Natural killer cell treated with Interleukin-12 subunit alpha and Interleukin-12 subunit beta and Interleukin-15 and Interleukin-18, amount 100 ng/mL, for 72 hours (primary cell): ENCODE measurements around the gene PGM2. TPM values are rescaled to one million over a fixed set of nuclear protein-coding genes. Genes with fewer than 3 reads are reported as not detected.
"Not testable (repeated sequence)": the region's sequence is repeated elsewhere in the genome, so short reads cannot be mapped to it uniquely, and the experiment has no call there.

Source experiments
- ATAC-seq, 2 donors: fragments of 150-1000 bp; cut with Tn5 transposase in 1 of 2; sonication (Bioruptor Pico), chemical (Tn5 transposase) in 1 of 2; 2 replicates each; pipeline ENCODE4 v1.10.0; 2021
- DNase-seq: peaks from one replicate; pipeline ENCODE4 v3.0.0; 2022; ENCODE audit warnings: low spot score
- H3K27ac Mint-ChIP-seq, 2 donors: 1 replicate in 1 of 2; 2 replicates in 1 of 2; pipeline ENCODE4 v1.8.0; 2022; ENCODE audit warnings: mixed read lengths in 2 of 2, mild to moderate bottlenecking in 1 of 2, moderate library complexity in 1 of 2
- H3K27me3 Mint-ChIP-seq, 2 donors: 1 replicate in 1 of 2; 2 replicates in 1 of 2; pipeline ENCODE4 v1.8.0; 2022; ENCODE audit warnings: mixed read lengths in 2 of 2
- H3K36me3 Mint-ChIP-seq: one replicate; pipeline ENCODE4 v1.8.0; 2022; ENCODE audit warnings: mixed read lengths
- H3K4me1 Mint-ChIP-seq, 2 donors: 1 replicate in 1 of 2; 2 replicates in 1 of 2; pipeline ENCODE4 v1.8.0; 2022; ENCODE audit warnings: low read depth in 2 of 2, mixed read lengths in 2 of 2, mild to moderate bottlenecking in 1 of 2
- H3K4me3 Mint-ChIP-seq: one replicate; pipeline ENCODE4 v1.8.0; 2022; ENCODE audit warnings: mixed read lengths
- H3K9me3 Mint-ChIP-seq: 2 replicates; pipeline ENCODE4 v1.8.0; 2022; ENCODE audit warnings: mixed read lengths
- total RNA-seq, 2 donors: library from RNA; stranded (reverse); gene quantifications; one replicate each; pipeline ENCODE4 v1.2.3, GENCODE V29; 2022

Gene PGM2
- total RNA-seq, 2 donors from 2014 or later: 50.7 to 52.2 TPM

DNA sequence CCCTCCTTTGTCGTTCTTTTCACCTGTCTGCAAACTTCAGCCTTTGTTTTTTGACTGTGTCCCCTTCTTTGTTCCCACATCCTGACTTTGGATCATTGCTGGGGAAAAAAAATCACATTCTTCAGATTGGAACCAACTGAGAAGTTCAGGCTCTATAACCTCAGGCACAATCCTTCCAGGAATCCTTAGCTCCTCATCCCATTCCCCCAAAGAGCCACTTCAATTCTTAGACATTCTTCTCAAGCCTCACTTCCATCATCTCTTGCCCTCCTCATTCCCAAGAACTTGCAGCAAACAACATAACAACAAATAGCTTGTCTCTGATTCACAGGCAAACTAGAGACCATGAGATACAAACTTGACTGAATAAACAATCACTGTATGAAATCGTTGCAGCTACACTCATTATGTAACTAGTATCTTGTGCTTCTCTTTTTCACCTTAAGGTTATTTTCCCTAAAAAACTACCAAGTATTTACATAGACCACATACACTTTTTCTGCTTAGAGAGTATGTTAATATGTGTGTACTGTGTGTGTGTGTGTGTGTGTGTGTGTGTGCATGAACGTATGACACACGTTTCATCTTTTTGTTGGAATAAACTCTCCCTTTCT is 26.4 kb upstream of the PGM2 start:
- no peaks in the 10 kb centered on the region for H3K36me3 Mint-ChIP-seq
- no peaks in the 10 kb centered on the region for H3K4me1 Mint-ChIP-seq
- no peak overlapping the region for H3K4me3 Mint-ChIP-seq
- ATAC-seq (no peak), DNase-seq (no peak)
- peaks cover 6 to 23% of the 10 kb centered on the region in 2 donors for H3K27me3 Mint-ChIP-seq
- H3K27ac Mint-ChIP-seq: no peak overlapping the region
- H3K9me3 Mint-ChIP-seq: no peaks in the 10 kb centered on the region

DNA sequence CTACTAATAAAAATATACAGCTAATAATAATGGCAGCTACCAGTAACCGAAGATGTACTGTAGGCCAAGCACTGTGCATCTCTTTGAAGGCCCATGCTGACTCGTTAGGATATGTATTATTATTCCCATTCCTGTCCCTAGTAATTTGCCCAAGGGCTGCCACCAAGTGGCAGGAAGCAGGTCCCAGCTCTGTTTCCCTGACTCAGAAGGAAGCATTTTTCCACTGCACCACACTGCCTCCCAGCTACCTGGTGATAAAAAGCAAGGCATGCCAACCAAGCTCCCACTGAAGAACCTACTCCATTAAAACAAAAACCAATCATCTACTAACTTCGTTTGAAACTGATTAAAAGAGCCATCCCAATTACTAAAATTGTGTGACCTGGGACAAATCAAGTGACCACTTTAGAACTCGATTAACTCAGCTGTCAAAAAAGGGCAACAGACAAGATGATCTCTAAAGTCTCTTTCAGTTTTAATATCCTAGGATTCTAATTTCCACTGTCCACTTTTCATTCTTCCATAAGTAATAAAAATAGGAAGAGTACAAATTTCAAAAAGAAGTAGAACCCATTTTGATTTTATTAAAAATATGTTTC is 24.3 kb upstream of the PGM2 start:
- Mint-ChIP-seq H3K27me3 (peaks cover 3 to 16% of the 10 kb centered on the region in 2 donors), H3K4me3 (no peak overlapping the region), H3K36me3 (no peaks in the 10 kb centered on the region)

DNA sequence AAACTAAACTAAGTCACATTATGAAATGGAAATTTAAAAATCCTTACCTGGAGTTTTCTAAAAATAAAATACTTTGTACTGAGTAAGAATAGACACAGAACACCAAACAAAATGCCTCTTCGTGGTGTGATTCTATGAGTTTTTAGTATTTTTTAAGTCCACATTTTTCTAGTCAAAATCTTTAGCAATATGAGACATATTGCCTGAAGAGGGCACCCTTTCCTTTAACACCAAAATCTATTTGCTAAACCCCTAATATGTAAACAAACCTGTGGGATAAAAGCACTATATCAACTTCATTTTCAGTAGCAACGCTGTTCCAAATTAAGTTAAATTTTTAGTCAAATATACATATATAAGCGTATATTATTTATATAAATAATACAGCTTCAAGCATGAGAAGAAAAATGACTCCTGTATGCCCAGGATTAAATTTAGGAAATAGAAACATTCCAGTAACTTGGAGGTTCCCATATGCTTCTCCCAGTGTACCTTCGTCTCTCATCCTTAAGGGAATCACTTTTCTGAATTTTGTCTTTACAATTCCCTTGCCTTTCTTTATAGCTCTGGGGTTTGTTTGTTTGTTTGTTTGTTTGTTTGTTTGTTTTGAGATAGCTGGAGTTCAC is 23.0 kb upstream of the PGM2 start:
- Mint-ChIP-seq H3K27me3 (peaks cover 2 to 12% of the 10 kb centered on the region in 2 donors), H3K36me3 (no peaks in the 10 kb centered on the region), H3K9me3 (no peaks in the 10 kb centered on the region), H3K4me1 (no peaks in the 10 kb centered on the region), H3K27ac (no peak overlapping the region), H3K4me3 (no peak overlapping the region)
- DNase-seq (no peak), ATAC-seq (no peak)

More for the DNA sequence above, 24.3 kb upstream of the PGM2 start:
- Mint-ChIP-seq H3K4me1 (no peaks in the 10 kb centered on the region), H3K9me3 (no peaks in the 10 kb centered on the region), H3K27ac (no peak overlapping the region)
- ATAC-seq: no peak
- DNase-seq: no peak

DNA sequence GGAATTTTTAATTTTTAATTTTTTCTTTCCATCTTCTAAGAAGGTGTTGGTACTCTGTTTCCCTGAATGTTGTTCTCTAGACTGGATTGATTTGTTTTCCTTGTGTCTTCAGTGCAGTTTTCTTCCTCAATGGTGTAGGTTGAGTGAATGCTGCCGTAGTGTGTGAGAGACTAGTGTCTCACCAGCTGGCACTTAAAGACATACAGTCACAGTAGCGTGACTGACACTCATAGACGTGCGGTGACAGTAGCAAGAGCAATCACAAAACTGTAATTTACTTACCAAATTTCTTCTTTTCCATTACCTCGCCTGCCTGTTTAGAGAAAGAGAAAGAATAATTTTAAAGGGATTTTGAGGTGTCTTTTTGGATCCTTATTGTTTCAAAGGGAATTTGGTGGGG is 21.4 kb upstream of the PGM2 start:
- ATAC-seq (no peak), DNase-seq (no peak)
- Mint-ChIP-seq H3K27ac (no peak overlapping the region), H3K4me3 (no peak overlapping the region), H3K9me3 (no peaks in the 10 kb centered on the region), H3K4me1 (no peaks in the 10 kb centered on the region), H3K36me3 (no peaks in the 10 kb centered on the region), H3K27me3 (peaks cover 0 to 3% of the 10 kb centered on the region in 2 donors)

DNA sequence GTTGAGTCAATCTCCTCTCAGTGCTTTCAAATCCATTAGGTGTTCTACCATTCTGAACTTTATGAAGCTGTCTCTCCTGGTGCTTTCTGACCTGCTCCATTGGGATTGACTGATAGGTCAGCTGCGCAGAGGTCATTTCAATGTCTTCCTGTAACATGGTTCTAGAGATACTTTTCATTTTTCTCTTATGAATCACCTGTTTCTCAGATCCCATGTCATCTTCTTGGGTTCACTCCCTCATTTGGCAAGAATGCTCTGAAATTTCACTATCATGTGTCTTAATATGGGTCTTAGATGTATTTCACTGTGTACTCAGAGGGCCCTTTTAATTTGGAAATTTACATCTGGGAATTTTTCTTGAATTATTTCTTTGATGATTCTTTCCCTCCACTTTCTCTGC is 13.8 kb upstream of the PGM2 start:
- H3K27ac Mint-ChIP-seq: no peak overlapping the region
- H3K4me1 Mint-ChIP-seq: peaks cover 15 to 19% of the 10 kb centered on the region in 2 donors
- H3K36me3 Mint-ChIP-seq: no peaks in the 10 kb centered on the region
- no peaks in the 10 kb centered on the region for H3K9me3 Mint-ChIP-seq
- ATAC-seq: no peak
- no peak for DNase-seq
- no peaks in the 10 kb centered on the region for H3K27me3 Mint-ChIP-seq
- H3K4me3 Mint-ChIP-seq: no peak overlapping the region

DNA sequence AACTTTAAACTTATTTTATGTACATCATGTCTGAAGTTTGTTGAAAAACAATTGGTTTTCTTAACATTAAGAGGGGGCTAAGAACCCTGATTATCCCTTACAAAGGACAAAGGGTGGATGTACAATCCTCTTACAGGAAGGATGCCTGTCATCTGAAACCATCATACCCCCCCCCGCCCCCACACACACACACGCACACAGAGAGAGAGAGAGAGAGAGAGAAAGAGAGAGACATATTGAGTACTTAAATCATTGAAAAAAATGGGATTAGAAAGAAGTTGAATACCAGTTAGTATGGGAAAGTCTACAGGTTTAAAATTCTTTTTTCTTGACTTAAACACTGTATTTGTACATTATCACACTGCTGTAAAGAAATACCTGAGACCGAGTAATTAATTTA is 10.9 kb upstream of the PGM2 start:
- Mint-ChIP-seq H3K4me1 (peaks cover 18 to 19% of the 10 kb centered on the region in 2 donors), H3K27ac (peak overlapping the region; percentile 51 to 77), H3K4me3 (peak overlapping the region; percentile 70), H3K36me3 (no peaks in the 10 kb centered on the region), H3K9me3 (no peaks in the 10 kb centered on the region), H3K27me3 (no peaks in the 10 kb centered on the region)
- ATAC-seq: no peak
- DNase-seq: no peak

DNA sequence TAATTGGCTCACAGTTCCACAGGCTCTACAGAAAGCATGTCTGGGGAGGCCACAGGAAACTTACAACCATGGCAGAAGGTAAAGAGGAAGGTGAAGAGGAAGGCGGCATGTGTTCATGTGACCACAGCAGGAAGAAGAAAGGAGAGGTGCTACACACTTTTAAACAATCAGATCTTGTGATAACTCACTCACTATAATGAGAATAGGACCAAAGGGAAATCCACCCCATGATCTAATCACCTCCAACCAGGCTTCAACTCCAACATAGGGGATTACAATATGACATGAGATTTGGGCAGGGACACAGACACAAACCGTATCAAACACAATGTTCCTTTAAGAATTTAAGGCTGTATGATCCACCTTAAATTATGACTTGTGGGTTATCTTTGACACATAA is 10.5 kb upstream of the PGM2 start:
- Mint-ChIP-seq H3K4me3 (peak overlapping the region; percentile 70), H3K4me1 (peaks cover 18 to 19% of the 10 kb centered on the region in 2 donors), H3K27ac (peak overlapping the region; percentile 51 to 77), H3K9me3 (no peaks in the 10 kb centered on the region), H3K36me3 (no peaks in the 10 kb centered on the region), H3K27me3 (no peaks in the 10 kb centered on the region)
- peak in 1 of 2 donors; percentile 54 for ATAC-seq
- DNase-seq: no peak

DNA sequence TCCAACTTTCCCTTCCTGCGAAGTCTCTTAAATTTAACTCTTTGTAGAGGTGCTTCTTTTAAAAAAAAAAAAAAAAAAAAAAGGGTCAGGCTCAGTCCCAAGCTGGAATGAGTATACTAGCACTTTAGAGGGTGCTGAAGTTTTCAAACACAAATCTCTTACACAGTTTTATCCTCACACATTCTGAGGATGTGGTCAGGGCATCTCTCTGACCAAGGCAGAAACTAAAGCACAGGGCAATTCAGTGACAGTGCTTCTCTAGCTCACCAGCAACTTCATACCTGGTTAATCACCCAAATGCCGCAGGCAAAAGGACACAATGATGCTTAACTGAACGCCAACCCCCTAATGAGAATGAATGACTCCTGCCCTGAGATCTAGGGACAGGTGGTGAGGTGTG is 9.8 kb upstream of the PGM2 start:
- Mint-ChIP-seq H3K27ac (peak overlapping the region; percentile 51 to 77), H3K4me3 (peak overlapping the region; percentile 70), H3K9me3 (no peaks in the 10 kb centered on the region), H3K4me1 (peaks cover 18 to 19% of the 10 kb centered on the region in 2 donors), H3K27me3 (no peaks in the 10 kb centered on the region), H3K36me3 (no peaks in the 10 kb centered on the region)
- DNase-seq: no peak
- peak; percentile 88 to 94 for ATAC-seq

DNA sequence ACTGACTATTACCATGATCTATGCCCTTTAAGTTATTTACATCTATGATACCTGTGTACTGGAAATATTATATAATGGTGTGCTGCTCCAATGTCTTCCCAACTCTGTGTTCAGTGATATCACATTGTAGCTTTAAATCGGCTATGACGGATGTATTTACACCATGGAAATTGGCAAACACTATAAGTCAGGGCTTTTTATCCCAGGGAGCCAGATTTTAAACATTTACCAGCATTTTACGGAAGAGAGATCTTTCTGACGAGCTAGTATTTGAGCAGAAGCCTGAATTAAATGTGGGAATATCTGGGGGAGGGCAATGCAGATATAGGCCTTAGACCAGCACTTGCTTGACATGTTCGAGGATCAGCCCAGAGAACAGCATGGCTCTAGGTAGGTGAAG is 7.7 kb upstream of the PGM2 start:
- ATAC-seq: no peak
- no peaks in the 10 kb centered on the region for H3K9me3 Mint-ChIP-seq
- no peaks in the 10 kb centered on the region for H3K27me3 Mint-ChIP-seq
- H3K27ac Mint-ChIP-seq: no peak overlapping the region
- DNase-seq: no peak
- H3K4me1 Mint-ChIP-seq: peaks cover 19 to 20% of the 10 kb centered on the region in 2 donors
- no peak overlapping the region for H3K4me3 Mint-ChIP-seq
- H3K36me3 Mint-ChIP-seq: no peaks in the 10 kb centered on the region

DNA sequence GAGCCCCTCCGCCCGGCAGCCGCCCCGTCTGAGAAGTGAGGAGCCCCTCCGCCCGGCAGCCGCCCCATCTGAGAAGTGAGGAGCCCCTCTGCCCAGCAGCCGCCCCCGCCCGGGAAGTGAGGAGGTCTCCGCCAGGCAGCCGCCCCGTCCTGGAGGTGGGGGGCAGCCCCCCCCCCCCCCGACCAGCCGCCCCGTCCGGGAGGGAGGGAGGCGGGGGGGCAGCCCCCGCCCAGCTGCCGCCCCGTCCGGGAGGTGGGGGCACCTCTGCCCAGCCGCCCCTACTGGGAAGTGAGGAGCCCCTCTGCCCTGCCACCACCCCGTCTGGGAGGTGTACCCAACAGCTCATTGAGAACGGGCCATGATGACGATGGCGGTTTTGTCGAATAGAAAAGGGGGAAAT is 6.0 kb upstream of the PGM2 start:
- H3K4me1 Mint-ChIP-seq: peaks cover 17 to 23% of the 10 kb centered on the region in 2 donors
- H3K36me3 Mint-ChIP-seq, H3K27me3 Mint-ChIP-seq, DNase-seq, H3K4me3 Mint-ChIP-seq, ATAC-seq, H3K27ac Mint-ChIP-seq, H3K9me3 Mint-ChIP-seq: not testable (repeated sequence)

DNA sequence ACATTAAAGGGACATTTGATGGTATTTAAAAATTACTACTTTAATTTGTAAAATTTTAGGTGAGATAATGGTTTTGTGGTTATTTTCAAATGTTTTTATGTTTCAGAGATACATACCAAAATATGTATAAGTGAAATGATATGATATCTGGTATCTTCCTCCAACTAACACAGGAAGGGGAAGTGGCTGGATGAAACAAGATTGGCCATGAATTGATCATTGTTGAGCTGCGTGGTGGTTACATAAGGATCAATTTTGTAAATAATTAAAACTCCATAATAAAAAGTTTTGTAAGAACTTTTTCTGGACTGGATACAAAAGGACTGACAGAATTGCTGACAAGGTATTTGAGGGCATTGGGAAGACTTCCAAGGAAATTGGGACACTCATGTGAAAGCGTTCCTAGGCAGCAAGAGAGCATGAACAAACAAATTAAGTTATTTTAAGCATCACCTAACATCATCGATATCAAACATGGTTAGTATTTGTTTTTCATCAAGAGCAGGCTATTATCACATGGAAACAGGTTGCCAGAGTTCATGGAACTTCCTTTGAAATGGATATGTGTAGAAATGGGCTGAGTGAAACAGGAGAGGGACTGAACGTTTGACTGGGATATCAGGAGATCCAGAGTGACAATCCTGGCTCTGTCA is 4.4 kb upstream of the PGM2 start:
- no peak for ATAC-seq
- no peaks in the 10 kb centered on the region for H3K9me3 Mint-ChIP-seq
- no peaks in the 10 kb centered on the region for H3K27me3 Mint-ChIP-seq
- no peak for DNase-seq
- peaks cover 9 to 16% of the 10 kb centered on the region in 2 donors for H3K4me1 Mint-ChIP-seq
- no peaks in the 10 kb centered on the region for H3K36me3 Mint-ChIP-seq
- no peak overlapping the region for H3K4me3 Mint-ChIP-seq
- H3K27ac Mint-ChIP-seq: no peak overlapping the region

DNA sequence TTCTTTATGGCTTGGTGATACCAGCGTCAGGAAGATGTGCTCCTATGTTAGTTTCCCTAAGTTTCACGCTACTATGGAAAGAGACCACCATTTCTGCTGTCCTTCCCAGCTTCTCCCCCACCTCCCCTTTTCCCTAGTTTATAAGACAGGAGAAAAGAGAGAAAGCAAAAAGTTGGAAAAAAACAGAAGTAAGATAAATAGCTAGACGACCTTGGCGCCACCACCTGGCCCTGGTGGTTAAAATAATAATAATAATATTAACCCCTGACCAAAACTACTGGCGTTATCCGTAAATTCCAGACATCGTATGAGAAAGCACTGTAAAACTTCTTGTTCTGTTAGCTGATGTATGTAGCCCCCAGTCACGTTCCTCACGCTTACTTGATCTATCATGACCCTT is 985 bp upstream of the PGM2 start:
- H3K36me3 Mint-ChIP-seq: peaks cover 12% of the 10 kb centered on the region
- ATAC-seq, H3K9me3 Mint-ChIP-seq, H3K27me3 Mint-ChIP-seq, DNase-seq: not testable (repeated sequence)
- H3K4me3 Mint-ChIP-seq: peak overlapping the region; percentile 94
- H3K27ac Mint-ChIP-seq: peak overlapping the region; percentile 80 to 93
- H3K4me1 Mint-ChIP-seq: peaks cover 30 to 35% of the 10 kb centered on the region in 2 donors

DNA sequence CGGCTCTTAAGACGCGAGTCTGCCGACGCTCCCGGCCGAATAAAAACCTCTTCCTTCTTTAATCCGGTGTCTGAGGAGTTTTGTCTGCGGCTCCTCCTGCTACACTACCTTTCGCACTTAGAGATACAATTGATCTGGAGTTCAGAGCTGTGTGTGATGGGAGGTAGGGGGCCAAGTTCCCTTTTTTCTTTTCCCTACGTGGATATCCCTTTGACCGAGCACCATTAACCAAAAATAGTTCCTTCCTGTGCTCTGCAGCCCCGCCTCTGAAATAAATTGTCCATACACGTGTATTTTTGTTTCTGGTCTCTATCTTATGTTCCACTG is 555 bp upstream of the PGM2 start:
- H3K4me1 Mint-ChIP-seq: peaks cover 30 to 35% of the 10 kb centered on the region in 2 donors
- H3K27me3 Mint-ChIP-seq: no peaks in the 10 kb centered on the region
- no peaks in the 10 kb centered on the region for H3K9me3 Mint-ChIP-seq
- H3K27ac Mint-ChIP-seq: peak overlapping the region; percentile 80 to 93
- H3K36me3 Mint-ChIP-seq: peaks cover 14% of the 10 kb centered on the region
- H3K4me3 Mint-ChIP-seq: peak overlapping the region; percentile 94
- ATAC-seq: peak; percentile 3 to 12
- DNase-seq: no peak

DNA sequence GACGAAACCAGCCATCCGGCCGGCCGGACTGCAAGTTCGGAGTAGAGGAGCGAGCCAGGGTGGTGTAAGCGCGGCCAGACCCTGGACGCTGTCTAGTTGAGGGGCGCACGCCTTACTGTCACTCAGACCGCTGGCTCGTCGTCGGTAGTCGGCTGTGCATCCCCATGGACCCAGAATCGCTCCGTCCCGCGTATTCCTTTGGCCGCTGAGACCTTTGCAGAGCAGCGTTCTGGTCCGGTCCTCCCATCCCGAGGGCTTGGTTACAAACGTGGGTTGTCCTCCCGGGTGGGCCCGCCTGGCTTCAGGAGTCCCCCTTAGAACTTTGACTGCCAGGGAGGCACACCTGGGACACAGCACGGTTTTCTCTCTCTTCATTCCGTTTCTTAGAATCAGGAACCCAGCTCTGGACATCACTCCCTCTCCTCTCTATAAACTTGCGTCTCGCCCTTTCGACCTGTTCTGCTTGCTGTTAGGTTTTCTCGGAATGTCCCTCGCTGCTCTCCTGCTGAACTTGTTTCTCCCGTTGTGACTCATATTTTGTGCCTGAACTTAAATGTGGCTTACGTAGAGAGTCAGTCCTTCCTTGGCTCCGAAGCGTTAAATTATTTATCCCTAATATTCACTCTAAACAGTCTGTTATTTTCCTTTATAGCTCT is 672 bp downstream of the PGM2 start:
- H3K4me3 Mint-ChIP-seq: peak overlapping the region; percentile 94
- ATAC-seq: peak; percentile 66
- H3K4me1 Mint-ChIP-seq: peaks cover 30 to 38% of the 10 kb centered on the region in 2 donors
- H3K27ac Mint-ChIP-seq: peak overlapping the region; percentile 80 to 93
- peaks cover 18% of the 10 kb centered on the region for H3K36me3 Mint-ChIP-seq
- H3K27me3 Mint-ChIP-seq: no peaks in the 10 kb centered on the region
- no peaks in the 10 kb centered on the region for H3K9me3 Mint-ChIP-seq
- no peak for DNase-seq
